H1 (cell line): ENCODE results near the gene GLB1L2. TPM values are rescaled to one million over a fixed set of nuclear protein-coding genes. Genes with fewer than 3 reads are reported as not detected.

ENCODE experiments used
- ATF3 ChIP-seq: IDR thresholded peaks from 2 replicates; pipeline ENCODE4 v1.6.1; 2011; ENCODE audit warnings: low read depth, mild to moderate bottlenecking, low read length; ENCODE audit not compliant: insufficient read depth
- CBX8 ChIP-seq: fragments of 300-800, 300-1000 bp; sonication (generic); IDR thresholded peaks from 2 replicates; pipeline ENCODE4 v1.7.1; 2016; ENCODE audit warnings: low read depth, low read length, borderline replicate concordance
- JUN ChIP-seq: IDR thresholded peaks from 2 replicates; pipeline ENCODE4 v1.6.1; 2011; ENCODE audit warnings: low read depth, mild to moderate bottlenecking, improper control_type of control experiment, low read length
- KDM5A ChIP-seq: fragments of 200-600 bp; IDR thresholded peaks from 2 replicates; pipeline ENCODE4 v1.7.1; 2012; ENCODE audit warnings: mild to moderate bottlenecking, low read length, inconsistent platforms, mixed read lengths
- TAF7 ChIP-seq: optimal IDR thresholded peaks from 2 replicates; pipeline ENCODE3; 2011; ENCODE audit warnings: low read depth, mild to moderate bottlenecking, inconsistent platforms, low read length, moderate library complexity, borderline replicate concordance
- polyA plus RNA-seq, 7 experiments: library from polyadenylated mRNA; depleted of rRNA in 3 of 7; stranded (reverse) in 5 of 7; unstranded in 2 of 7; fragments of >200 nt in 5 of 7; fragments of 200-250 nt in 2 of 7; gene quantifications; 1 replicate in 5 of 7; 2 replicates in 1 of 7; 4 replicates in 1 of 7; pipeline versions ENCODE4 v1.2.1 to v1.2.3, GENCODE V29; 2011 to 2013; ENCODE audit warnings: missing spikeins in 2 of 7, mixed read lengths in 2 of 7
- total RNA-seq: library from RNA; stranded (reverse); fragmentation: NEBNext Ultra II Directional; extraction: Animal tissue kit (Norgen Biotek cat#: 25700); gene quantifications from 2 replicates; pipeline ENCODE4 v1.2.1, GENCODE V29; 2021

The GLB1L2 gene
- total and polyA plus RNA-seq, 2 of the 8 experiments (the other 6 are each of a cell fraction or from before 2014, with no cell fraction given): 4.4 to 7.9 TPM

DNA sequence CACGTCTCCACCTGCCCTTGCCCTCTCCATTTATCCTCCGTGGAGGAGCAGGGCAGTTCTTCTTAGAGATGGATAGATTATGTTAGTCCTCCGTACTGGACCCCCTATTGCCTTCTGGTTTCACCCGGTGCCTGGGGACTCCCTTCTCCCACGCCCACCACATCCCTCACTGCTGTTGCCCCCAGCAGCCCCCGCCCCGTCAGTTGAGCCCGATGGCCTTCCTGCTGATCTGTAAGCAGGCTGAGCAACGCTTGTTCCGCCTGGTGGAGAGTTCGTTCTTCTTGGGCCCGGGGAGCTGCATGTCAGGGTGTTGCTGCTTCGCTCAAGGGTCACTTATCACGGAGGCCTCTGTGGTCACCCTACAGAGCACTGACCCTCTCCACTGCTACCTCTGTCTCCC, 46.1 kb downstream of the GLB1L2 start (continued):
- TF ChIP-seq CBX8 (no peak), ATF3 (no peak), JUN (no peak), KDM5A (no peak), TAF7 (no peak)
